PFSK-1 (cell line): Measurements from ENCODE around the gene GLIS1.

Experiments
- SIN3A ChIP-seq: IDR thresholded peaks from 2 replicates; pipeline ENCODE4 v1.6.1; 2012; ENCODE audit warnings: mild to moderate bottlenecking, low read length, moderate library complexity, borderline replicate concordance; ENCODE audit not compliant: insufficient read depth
- TAF1 ChIP-seq: IDR thresholded peaks from 2 replicates; pipeline ENCODE4 v1.6.1; 2012; ENCODE audit warnings: low read length, control low read depth, borderline replicate concordance; ENCODE audit not compliant: insufficient read depth

DNA sequence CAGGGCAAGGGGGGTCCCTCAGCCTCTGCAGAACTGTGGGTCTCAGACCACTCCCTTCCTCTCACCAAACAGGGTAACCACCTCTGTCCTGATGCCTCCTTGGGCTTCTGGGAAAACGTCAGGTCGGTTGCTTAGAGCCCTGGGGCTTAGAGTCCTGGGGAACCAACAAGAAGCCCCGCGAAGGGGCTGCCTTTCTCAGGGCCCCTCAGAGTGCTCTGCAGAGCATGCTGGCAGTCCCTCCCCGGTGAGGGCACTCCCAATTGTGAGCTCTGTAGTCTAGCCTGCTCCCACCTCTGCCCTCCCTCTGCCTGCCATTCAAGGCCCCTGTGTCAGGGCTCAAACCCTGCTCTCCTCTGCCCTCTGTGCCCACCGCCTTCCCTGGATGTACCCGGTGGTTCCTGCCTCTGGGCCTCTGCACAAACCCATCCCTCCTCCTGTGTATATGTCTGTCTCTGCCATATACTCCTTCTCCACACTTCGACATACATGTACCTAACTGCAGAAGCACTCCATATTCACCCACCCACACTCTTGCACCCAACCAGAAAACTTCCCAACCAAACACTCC is 187.5 kb downstream of the GLIS1 start:
- TF ChIP-seq TAF1 (no peak), SIN3A (no peak)
